HL-60 (cell line): Measurements from ENCODE around the gene HS3ST3A1.

Experiments used
- DNase-seq, 2 experiments: peaks; one replicate each; pipeline ENCODE4 v3.0.0-alpha.2; 2010 to 2020; ENCODE audit warnings: low read depth in 1 of 2, low spot score in 1 of 2
- H3K27ac ChIP-seq: fragments of 250-450 bp; sonication (Bioruptor Pico); replicated peaks from 2 replicates; pipeline ENCODE4 v1.5.1; 2020; ENCODE audit warnings: mild to moderate bottlenecking, moderate library complexity
- H3K27me3 ChIP-seq: fragments of 250-450 bp; sonication (Bioruptor Pico); 2 replicates; pipeline ENCODE4 v1.5.1; 2021; ENCODE audit warnings: mild to moderate bottlenecking, moderate library complexity; ENCODE audit not compliant: insufficient read depth, poor library complexity, severe bottlenecking
- H3K4me3 ChIP-seq: replicated peaks from 2 replicates; pipeline ENCODE4 v1.5.1; 2011; ENCODE audit warnings: mild to moderate bottlenecking, control low read depth, low read length; ENCODE audit not compliant: insufficient read depth
- CTCF ChIP-seq: IDR thresholded peaks from one replicate; pipeline ENCODE4 v1.5.1; 2011; ENCODE audit warnings: low read length, control low read depth, inconsistent platforms; ENCODE audit not compliant: insufficient read depth
- GABPA ChIP-seq: IDR thresholded peaks from 2 replicates; pipeline ENCODE4 v1.6.1; 2012; ENCODE audit warnings: low read depth
- POLR2AphosphoS5 ChIP-seq: IDR thresholded peaks from 2 replicates; pipeline ENCODE4 v1.6.1; 2012; ENCODE audit warnings: low read depth
- REST ChIP-seq: IDR thresholded peaks from 2 replicates; pipeline ENCODE4 v1.6.1; 2012; ENCODE audit warnings: low read depth; ENCODE audit not compliant: insufficient replicate concordance
- SPI1 ChIP-seq: IDR thresholded peaks from 2 replicates; pipeline ENCODE4 v1.6.1; 2012; ENCODE audit warnings: low read depth, mild to moderate bottlenecking, borderline replicate concordance

HS3ST3A1 gene

GRCh38 chr17:13593021-13593751, 8.5 kb downstream of the HS3ST3A1 start:
- no peak for TF ChIP-seq CTCF
- no peak for TF ChIP-seq POLR2AphosphoS5
- TF ChIP-seq REST: no peak
- no peak for TF ChIP-seq SPI1
- TF ChIP-seq GABPA: no peak
- Histone ChIP-seq H3K4me3 (no peak overlapping the region), H3K27ac (no peak overlapping the region), H3K27me3 (no peaks in the 10 kb centered on the region)
- no peak for DNase-seq

- H3K4me3 ChIP-seq: no peak overlapping the region
- no peak for DNase-seq
- TF ChIP-seq GABPA: no peak
- no peaks in the 10 kb centered on the region for H3K27me3 ChIP-seq
- H3K27ac ChIP-seq: no peak overlapping the region
Observed at GRCh38 chr17:13592427-13592826, 9.3 kb downstream of the HS3ST3A1 start.

GRCh38 chr17:13590441-13590840, 11.3 kb downstream of the HS3ST3A1 start:
- Histone ChIP-seq H3K27me3 (no peaks in the 10 kb centered on the region), H3K27ac (no peak overlapping the region), H3K4me3 (no peak overlapping the region)
- no peak for DNase-seq
- TF ChIP-seq REST: no peak
- TF ChIP-seq GABPA: no peak
- no peak for TF ChIP-seq POLR2AphosphoS5
- TF ChIP-seq SPI1: no peak
- no peak for TF ChIP-seq CTCF

GRCh38 chr17:13589658-13590057, 12.1 kb downstream of the HS3ST3A1 start:
- Histone ChIP-seq H3K27me3 (no peaks in the 10 kb centered on the region), H3K4me3 (no peak overlapping the region), H3K27ac (no peak overlapping the region)
- no peak for TF ChIP-seq REST
- no peak for TF ChIP-seq CTCF
- TF ChIP-seq POLR2AphosphoS5: no peak
- no peak for DNase-seq
